SH-SY5Y (cell line): Measurements from ENCODE around the gene SYT5.

Source experiments
- GATA2 ChIP-seq: IDR thresholded peaks from 2 replicates; pipeline ENCODE4 v1.6.1; 2011; ENCODE audit warnings: mild to moderate bottlenecking, low read depth, low read length
- GATA3 ChIP-seq: IDR thresholded peaks from 2 replicates; pipeline ENCODE4 v1.6.1; 2011; ENCODE audit warnings: low read depth, mild to moderate bottlenecking, low read length, moderate library complexity

The SYT5 gene

DNA sequence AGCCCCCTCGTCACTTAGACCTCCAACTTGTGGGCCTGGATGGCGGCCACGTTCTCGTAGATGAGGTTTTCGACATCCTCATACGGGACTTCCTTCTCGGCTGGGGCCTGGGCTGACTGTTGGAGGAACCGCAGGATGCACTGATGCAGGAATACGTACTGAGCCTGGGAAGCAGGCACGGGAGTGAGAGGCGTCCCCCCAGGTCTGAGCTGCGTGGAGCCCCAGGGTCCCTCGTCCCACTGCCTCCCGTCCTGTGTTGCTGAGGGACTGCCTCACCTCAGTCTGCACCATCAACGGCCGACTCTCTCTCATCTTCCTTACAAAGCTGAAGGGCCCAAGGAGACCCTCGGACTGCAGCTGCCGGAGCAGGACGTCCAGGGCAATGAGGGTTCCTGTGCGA is 1.7 kb upstream of the SYT5 start:
- TF ChIP-seq GATA2: no peak
- TF ChIP-seq GATA3: no peak

DNA sequence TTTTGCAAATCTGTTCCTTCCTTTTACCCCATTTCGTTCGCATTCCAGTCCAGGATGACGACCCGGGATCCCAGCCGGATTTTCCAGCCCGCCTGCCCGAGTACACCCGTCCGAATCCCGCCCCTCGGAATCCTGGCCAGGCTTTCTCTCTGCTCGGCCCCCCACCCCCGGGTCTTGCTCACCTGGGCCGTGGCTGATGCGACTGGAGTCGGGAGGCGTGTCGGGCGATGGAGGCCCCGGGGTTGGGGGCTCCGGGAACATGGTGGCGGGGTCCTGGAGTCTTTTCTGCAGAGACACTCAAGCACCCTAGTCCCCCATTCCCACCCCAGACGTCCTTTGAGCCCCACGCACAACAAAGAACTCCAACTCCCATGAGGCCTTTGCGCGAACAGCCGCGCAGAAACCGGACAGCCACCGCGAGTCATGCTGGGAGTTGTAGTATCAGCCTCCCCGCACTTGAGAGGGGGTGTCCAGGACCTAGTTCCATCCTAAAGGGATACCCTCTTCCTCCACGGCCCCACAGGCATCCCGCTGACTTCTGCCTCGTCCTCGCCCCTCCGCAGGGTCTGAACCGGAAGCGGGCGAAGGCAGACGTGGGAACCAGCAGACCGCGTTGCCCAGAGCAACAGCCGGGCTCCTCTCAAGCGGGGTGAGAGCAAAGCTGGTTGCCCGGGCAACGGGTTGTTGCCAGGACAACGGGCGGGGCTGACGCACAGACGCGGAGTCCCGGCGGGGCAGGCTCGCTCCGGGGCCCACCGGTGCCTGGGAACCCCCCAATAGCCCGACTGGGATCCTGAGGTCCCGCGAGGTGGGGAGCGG is 1.1 kb downstream of the SYT5 start:
- TF ChIP-seq GATA2 (peak; percentile 46; the same call in 1 of the 2 replicates), GATA3 (no peak)

DNA sequence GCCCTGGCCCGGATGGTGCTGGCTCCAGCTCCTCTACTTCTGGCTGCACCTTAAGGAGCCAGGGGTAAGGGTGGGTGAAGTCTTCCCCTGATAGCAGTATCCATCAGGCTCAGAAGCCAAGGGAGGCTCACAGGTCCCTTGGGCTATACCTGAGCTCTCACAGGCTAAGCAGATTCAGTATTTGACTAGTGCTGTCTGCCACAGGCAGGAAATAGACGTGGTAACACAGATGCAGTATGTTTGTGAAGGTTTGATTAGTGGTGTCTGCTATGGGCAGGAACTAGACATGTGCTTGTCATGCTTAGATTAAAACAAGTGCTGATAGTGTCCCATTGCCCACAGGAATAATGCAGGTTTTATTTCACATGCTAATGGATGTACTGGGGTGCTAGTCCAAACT is 4.0 kb downstream of the SYT5 start:
- TF ChIP-seq GATA3: no peak
- no peak for TF ChIP-seq GATA2

DNA sequence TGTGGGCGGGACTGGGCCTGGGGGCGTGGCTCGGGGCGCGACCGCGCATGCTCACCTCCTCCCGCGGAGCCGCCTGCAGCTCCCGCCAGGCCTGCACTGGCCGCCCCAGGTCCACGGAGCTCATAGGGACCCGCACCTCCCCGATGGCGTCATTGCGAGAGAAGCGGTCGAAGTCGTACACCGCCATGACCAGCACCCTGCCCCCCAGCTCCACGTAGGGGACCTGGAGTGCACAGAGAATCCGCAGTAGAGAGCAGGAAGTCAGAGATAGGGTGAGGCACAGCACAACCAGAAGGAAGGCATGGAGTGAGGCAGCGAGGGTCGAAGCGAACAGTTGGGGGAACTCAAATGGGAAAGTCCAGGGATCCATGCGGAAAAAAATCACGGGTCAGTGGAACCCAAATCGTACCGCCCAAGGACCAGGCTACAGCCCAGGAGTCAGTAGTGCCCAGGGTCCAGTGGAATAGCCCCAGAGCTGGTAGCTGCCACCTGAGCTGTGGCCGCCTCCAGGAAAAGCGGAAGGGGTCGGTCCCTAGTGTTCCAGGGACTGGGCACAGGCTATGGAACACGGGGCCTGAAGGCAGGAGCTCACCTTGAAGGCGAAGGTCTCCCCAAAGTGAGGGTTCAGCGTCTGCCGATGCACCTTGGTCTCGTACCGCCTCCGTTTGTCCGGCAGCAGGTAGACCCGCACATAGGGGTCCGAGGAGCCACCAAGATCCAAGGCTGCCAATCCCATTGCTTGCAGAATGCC is 4.8 kb downstream of the SYT5 start:
- TF ChIP-seq GATA2 (no peak), GATA3 (no peak)

DNA sequence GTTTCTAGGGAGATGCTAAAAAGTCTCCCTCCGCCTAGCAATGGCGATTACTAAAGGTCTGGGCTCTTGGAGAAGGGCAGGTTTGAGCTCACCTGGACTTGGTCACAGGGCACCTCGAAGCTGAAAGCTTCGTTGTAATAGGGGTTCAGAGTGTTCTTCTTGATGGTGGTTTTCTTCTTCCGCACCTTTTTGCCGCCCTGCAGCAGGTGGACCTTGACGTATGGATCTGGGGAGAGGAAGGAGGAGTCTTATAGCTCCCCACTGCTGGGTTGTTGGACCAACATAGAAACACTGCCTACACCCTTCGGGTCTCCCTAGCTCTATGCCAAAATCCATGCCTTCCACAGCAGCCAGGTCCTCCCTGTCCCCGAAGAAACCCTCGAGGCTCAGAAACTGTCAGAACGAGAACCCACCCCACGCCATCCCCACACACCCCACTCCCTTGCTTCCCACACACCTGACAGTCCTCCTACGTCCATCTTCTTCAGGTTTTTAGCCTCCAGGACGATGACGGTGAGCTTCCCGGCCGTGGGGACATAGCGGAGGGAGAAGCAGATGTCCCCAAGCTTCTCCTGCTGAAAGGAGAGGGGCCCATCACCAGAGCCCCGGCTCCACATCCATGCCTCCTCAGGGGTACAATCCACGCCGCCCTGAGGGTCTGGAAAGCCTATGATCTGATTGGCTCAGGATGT is 5.5 kb downstream of the SYT5 start:
- TF ChIP-seq GATA3 (no peak), GATA2 (no peak)

DNA sequence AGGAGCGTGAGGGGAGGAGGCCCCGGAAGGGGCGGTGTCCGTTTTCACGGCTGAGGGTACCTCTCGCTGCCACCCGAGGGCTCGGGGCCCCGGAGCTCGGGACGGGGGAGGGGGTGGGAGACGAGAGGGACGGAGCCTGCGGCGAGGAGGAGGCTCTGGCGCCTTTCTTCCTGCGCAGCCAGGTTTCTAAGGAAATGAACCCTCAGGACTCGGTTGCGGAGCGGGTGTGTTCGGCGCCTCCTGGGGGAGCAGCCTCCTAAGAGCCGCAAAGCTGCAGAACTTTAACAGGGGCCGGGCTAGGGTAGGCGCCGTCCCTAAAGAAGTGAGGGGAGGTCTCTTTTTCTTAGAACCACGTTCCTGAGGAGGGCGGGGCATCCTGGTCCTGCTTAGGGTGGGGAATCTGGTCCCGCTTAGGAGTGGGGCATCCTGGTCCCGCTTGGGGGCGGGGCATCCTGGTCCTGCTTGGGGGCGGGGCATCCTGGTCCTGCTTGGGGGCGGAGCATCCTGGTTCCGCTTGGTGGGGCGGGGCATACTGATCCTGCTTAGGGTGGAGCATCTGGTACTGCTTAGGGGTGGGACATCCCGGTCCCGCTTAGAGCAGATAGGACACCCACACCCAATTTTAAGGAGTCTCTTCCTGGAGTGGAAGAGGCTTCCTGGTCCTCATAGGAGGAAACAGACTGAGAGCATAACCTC is 6.2 kb downstream of the SYT5 start:
- no peak for TF ChIP-seq GATA3
- no peak for TF ChIP-seq GATA2

DNA sequence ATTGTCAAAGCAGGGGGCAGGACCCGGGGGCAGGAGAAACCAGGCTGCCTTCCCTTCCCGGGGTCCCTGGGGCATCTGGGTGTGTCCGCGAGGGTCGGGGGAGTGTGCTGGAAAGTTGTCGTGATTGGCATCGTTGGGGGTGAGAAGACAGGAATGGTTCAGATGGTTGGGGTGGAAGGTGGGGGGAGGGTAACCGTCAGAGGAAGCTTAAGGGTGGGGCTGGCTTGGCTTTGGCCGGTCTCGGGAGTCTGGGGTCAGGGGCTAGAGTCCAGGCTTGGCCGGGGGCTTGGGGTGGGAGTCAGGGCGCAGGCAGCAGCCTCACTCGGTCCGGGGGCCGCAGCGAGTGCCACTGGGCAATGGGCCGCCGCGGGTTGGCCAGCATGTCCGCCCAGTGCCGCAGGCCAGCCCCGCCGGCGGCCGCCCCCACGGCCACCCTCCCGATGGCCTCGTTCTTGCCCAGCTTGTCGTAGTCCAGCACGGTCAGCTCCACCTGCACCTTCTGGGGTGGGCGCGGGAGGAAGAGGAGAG is 6.8 kb downstream of the SYT5 start:
- TF ChIP-seq GATA2: no peak
- no peak for TF ChIP-seq GATA3

DNA sequence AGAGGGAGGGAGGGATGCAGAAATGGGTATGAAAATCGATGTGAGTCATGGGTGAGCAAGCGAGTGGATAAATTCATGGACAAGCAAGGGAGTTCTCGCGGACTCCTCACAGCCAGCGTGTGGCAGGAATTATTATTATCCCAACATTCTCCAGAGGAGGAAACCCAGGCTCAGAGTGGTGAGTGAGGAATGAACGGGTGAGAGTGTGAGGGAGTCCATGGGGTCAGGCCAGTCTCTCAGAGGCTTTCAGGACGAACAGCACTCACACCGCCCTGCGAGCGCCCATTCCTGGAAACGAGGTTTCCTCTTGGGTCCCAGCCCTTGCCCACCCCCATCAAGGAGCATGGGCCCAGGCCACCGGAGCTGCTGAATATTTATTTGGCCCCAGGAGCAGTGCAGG is 7.3 kb downstream of the SYT5 start:
- no peak for TF ChIP-seq GATA2
- TF ChIP-seq GATA3: no peak

DNA sequence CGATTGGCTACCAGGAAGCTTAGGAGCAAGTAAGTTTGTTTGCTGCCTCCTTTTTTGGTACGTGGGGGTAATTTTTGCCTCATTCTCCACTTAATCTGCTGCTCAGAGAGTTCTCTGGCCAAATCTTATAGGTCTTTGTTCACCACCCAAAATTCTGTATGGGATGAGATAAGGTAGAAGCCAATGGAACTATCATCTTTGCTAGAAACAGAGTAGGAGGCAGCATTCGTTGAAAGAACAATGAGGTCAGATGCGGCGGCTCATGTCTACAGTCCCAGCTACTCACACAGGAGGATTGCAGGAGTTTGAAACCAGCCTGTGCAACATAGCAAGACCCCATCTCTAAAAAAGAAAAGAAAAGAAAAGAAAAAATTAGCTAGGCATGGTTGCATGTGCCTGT is 8.6 kb downstream of the SYT5 start:
- TF ChIP-seq GATA2 (no peak), GATA3 (no peak)

DNA sequence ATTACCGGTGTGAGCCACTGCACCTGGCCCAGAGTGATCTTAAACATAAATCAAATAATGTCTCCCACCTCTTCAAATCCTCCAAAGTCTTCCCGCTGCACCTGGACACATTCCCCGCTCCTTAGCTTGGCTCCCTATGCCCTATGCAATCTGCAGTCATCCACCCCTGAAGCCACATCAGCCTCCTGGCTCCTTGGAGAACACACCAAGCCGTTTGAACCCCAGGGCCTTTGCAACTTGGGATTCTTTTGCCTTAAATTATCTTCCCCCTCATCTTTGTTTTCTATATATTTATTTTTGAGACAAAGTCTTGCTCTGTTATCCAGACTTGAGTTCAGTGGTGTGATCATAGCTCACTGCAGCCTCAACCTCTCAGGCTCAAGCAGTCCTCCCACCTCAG is 11.0 kb downstream of the SYT5 start:
- TF ChIP-seq GATA2 (no peak), GATA3 (no peak)

DNA sequence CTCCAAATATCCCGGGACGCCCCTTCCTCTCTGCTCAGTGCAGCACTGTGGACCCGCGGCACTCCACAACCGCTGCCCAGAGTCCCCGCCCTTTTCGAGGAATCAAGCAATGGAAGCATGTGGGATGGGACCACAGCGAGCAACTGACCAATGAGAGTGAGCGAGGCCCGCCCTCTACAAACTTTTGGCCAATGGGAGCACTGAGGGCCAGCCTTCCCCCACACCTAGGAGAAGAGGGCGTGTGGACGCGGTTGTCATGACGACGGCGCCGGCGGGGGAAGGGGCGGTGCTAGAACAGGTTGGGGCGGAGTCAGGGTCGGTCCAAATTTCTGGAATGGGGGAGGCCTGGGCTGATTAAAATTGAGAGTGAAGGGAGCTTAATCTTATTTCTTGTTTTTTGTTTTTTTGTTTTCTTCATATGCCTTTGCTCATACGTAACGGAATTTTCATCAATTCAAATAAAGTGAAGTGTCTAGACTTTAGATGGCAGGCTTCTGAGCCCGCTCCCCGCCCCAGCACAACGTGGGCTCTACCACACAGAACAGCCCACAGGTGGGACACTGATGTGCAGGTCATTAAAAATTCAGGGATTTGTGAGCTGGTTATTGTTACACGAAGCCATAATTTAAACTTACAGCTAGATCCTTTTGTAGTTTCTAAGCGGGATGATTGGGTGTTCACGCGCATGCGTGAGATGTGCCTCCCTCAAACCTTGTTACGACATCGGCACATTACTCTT is 13.4 kb downstream of the SYT5 start, which contains the start of gene DNAAF3:
DNAAF3 (minus strand) TSS at position 84 of the 739 bp plus-strand sequence. CDS start 200 bp downstream, outside the sequence.
- TF ChIP-seq GATA3 (no peak), GATA2 (no peak)

DNA sequence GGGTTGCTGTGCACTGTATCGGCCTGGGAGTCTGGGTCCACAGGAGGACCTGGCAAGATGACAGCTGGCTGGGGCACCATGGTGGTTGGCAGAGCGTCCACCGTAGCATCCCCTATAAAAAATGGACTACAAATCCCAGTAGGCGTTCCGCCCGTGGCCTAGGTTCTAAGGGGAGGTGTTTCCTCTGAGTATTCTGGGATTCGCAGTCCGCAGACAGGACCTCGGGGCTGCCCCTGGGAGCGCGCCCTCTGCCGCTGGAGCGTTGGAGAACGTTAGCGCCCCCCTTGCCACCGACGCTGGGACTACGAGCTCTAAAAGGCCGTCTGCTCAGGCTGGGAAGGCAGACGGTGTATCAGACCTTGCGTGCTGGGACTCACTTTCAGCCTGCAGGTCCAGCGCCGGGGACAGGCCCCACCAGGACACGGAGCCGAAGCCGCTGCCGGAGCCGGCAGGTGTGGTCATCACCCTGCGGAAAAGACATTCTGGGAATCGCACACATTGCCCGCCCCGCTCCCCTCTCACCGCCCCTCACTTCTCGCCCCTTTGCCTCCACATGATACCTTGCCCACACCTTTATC is 14.0 kb downstream of the SYT5 start:
- TF ChIP-seq GATA3 (no peak), GATA2 (no peak)
